Glutamatergic neuron (in vitro differentiated cells): Measurements from ENCODE around the gene TACC2. TPM values are rescaled to one million over a fixed set of nuclear protein-coding genes. Genes with fewer than 3 reads are reported as not detected.
A peak's percentile ranks its signal among the peaks of the same experiment; 100 is the strongest.

Experiments used
- DNase-seq: peaks from one replicate; pipeline ENCODE4 v3.0.0; 2022
- H3K27ac Mint-ChIP-seq: one replicate; pipeline ENCODE4 v1.8.0; 2020; ENCODE audit warnings: mild to moderate bottlenecking, mixed read lengths, inconsistent platforms; ENCODE audit not compliant: unreplicated experiment
- H3K27me3 Mint-ChIP-seq: one replicate; pipeline ENCODE4 v1.8.0; 2020; ENCODE audit warnings: mild to moderate bottlenecking, moderate library complexity, mixed read lengths, inconsistent platforms; ENCODE audit not compliant: unreplicated experiment
- H3K36me3 Mint-ChIP-seq: one replicate; pipeline ENCODE4 v1.8.0; 2020; ENCODE audit warnings: mild to moderate bottlenecking, mixed read lengths, inconsistent platforms; ENCODE audit not compliant: unreplicated experiment
- H3K4me1 Mint-ChIP-seq: one replicate; pipeline ENCODE4 v1.8.0; 2020; ENCODE audit warnings: mild to moderate bottlenecking, low read depth, mixed read lengths, inconsistent platforms; ENCODE audit not compliant: unreplicated experiment
- H3K4me3 Mint-ChIP-seq: one replicate; pipeline ENCODE4 v1.8.0; 2020; ENCODE audit warnings: mild to moderate bottlenecking, mixed read lengths, inconsistent platforms; ENCODE audit not compliant: unreplicated experiment
- H3K9me3 Mint-ChIP-seq: one replicate; pipeline ENCODE4 v1.8.0; 2020; ENCODE audit warnings: mild to moderate bottlenecking, moderate library complexity, mixed read lengths, inconsistent platforms; ENCODE audit not compliant: unreplicated experiment
- total RNA-seq: library from RNA; stranded (reverse); fragmentation: NEBNext Ultra II Directional; extraction: Animal tissue kit (Norgen Biotek cat#: 25700); gene quantifications from one replicate; pipeline ENCODE4 v1.2.1, GENCODE V29; 2021; ENCODE audit not compliant: unreplicated experiment
- TF ChIP-seq, protein P1 (sequence below): fragments of 200-600 bp; sonication (generic); IDR thresholded peaks from one replicate; pipeline ENCODE4 v1.5.0; 2021; ENCODE audit not compliant: partially characterized antibody, unreplicated experiment

The TACC2 gene
- total RNA-seq, 1 donor from 2014 or later, result 499 TPM

GRCh38 chr10:122116331-122116730, 127.4 kb downstream of the TACC2 start:
- Mint-ChIP-seq H3K4me3 (peak overlapping the region; percentile 90), H3K4me1 (peaks cover 51% of the 10 kb centered on the region), H3K27me3 (peaks cover 13% of the 10 kb centered on the region), H3K36me3 (no peaks in the 10 kb centered on the region), H3K27ac (peak overlapping the region; percentile 89), H3K9me3 (peaks cover 17% of the 10 kb centered on the region)
- DNase-seq, result no peak
- TF ChIP-seq, protein P1, sequence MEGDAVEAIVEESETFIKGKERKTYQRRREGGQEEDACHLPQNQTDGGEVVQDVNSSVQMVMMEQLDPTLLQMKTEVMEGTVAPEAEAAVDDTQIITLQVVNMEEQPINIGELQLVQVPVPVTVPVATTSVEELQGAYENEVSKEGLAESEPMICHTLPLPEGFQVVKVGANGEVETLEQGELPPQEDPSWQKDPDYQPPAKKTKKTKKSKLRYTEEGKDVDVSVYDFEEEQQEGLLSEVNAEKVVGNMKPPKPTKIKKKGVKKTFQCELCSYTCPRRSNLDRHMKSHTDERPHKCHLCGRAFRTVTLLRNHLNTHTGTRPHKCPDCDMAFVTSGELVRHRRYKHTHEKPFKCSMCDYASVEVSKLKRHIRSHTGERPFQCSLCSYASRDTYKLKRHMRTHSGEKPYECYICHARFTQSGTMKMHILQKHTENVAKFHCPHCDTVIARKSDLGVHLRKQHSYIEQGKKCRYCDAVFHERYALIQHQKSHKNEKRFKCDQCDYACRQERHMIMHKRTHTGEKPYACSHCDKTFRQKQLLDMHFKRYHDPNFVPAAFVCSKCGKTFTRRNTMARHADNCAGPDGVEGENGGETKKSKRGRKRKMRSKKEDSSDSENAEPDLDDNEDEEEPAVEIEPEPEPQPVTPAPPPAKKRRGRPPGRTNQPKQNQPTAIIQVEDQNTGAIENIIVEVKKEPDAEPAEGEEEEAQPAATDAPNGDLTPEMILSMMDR, result no peak

DNA sequence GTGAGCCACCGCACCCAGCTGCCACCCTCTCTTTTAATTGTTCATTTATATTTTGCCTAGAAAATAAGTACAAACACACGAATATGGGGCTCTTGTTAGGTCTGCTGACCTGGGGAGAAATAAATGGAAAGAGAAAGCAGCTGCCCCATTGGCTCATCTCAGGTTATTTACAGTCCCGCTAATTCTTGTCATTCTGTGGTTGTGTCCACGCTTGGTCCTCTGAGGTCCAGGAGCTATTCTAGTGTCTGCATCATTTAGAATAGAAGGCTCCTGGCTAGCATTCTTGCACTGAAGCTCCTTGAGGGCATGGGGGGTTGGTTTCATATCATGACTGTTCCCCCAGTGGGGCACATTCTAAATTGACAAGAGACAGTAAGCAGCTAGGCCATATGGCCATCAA, 128.5 kb downstream of the TACC2 start:
- no peak for DNase-seq
- Mint-ChIP-seq H3K4me1 (peaks cover 52% of the 10 kb centered on the region), H3K27me3 (peaks cover 10% of the 10 kb centered on the region), H3K4me3 (peak overlapping the region; percentile 75), H3K27ac (peak overlapping the region; percentile 55), H3K9me3 (peaks cover 17% of the 10 kb centered on the region), H3K36me3 (no peaks in the 10 kb centered on the region)
- TF ChIP-seq, protein P1, result no peak

GRCh38 chr10:122120008-122120744, 131.2 kb downstream of the TACC2 start:
- Mint-ChIP-seq H3K4me3 (no peak overlapping the region), H3K4me1 (peaks cover 48% of the 10 kb centered on the region), H3K27me3 (peaks cover 4% of the 10 kb centered on the region), H3K9me3 (peaks cover 12% of the 10 kb centered on the region), H3K36me3 (no peaks in the 10 kb centered on the region), H3K27ac (no peak overlapping the region)
- TF ChIP-seq, protein P1, result no peak
- DNase-seq, result no peak

DNA sequence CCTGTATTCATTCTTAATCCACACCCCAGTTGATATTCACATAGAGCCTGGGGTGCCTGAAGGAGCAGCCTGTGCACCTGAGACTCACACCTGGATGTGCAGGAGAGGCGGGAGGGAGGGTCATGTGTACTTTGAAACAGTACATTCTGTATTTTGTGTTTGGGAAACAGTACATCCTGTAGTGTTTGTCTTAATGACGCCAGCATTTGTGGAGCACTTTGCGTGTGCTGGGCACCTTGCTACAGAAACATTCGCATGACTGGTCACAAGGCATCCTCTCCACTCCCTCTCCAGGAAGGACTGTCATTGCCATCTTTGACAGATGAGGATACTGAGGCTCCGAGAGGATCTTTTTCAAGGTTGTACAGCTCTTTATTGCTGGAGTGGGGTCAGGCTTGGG, 132.1 kb downstream of the TACC2 start:
- H3K4me1 Mint-ChIP-seq, result peaks cover 40% of the 10 kb centered on the region
- no peak overlapping the region for H3K27ac Mint-ChIP-seq
- H3K4me3 Mint-ChIP-seq, result no peak overlapping the region
- H3K27me3 Mint-ChIP-seq, result peaks cover 3% of the 10 kb centered on the region
- TF ChIP-seq, protein P1, result no peak
- no peak for DNase-seq
- H3K36me3 Mint-ChIP-seq, result no peaks in the 10 kb centered on the region
- peaks cover 4% of the 10 kb centered on the region for H3K9me3 Mint-ChIP-seq

GRCh38 chr10:122122493-122122892, 133.5 kb downstream of the TACC2 start:
- no peak for DNase-seq
- Mint-ChIP-seq H3K27me3 (peaks cover 3% of the 10 kb centered on the region), H3K4me1 (peaks cover 35% of the 10 kb centered on the region), H3K36me3 (no peaks in the 10 kb centered on the region), H3K27ac (no peak overlapping the region), H3K4me3 (no peak overlapping the region), H3K9me3 (peaks cover 1% of the 10 kb centered on the region)
- TF ChIP-seq, protein P1, result no peak
